Endometrium (tissue), 2 donors: ENCODE measurements around the gene MAPK10.
"Not testable (repeated sequence)": the region's sequence is repeated elsewhere in the genome, so short reads cannot be mapped to it uniquely, and the experiment has no call there.

Source experiments
- FAIRE-seq: peaks from 2 replicates; lab custom pipeline; 2012; peaks lifted over from hg19 to GRCh38; lab: Jason Lieb, UNC
- donor health status: control.
- donor health status: control.

MAPK10 gene

DNA sequence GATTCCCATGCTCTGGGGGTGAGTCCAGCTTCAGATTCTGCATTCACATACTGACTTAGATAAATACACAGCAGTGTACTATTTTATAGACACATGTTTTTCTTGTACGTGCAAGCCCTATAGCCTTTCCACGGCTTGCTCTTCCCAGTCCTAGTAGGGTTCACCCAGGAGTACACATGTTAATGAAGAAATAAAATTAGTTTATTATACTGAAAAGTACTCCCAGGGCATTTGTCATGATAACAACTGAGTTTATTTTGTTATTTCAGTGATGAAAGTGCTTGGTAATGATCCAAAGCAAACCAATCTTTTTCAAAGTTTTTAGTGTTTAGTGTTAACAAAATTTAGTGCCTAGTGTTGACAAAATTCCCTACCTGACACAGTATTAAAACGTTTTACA lies 21.3 kb downstream of the MAPK10 start:
- peak; percentile 93 for FAIRE-seq

DNA sequence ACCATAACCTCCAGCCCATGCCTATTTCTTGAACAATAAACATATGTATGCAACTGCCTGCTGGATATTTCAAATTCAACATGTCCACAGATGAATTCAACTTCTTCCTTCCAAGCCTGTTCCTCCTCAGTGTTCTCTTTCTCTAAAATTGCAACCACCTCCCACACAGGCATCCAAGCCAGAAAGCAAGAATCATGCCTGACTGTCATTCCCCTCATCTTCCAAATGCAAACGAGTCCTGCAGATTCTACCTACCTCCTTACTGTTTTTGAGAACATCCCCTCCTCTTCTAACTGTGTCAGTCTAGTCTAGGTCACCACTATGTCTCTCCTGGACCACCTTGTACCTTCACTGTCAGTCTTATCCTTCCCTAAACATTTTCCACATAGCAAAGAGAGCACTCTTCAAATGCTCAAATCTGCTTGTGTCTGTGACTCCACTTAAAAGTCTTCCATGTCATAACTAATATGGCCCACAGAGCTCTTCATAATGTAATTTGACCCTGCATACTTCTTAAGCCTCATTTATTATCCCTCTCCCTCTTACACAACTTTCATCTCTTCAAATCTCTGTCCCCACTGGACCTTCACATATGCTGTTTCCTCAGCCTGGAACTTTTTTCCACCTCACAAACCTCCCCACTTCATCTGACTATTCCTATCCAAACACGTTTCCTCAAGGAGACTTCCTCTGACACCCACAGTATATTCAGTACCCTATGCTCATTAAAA lies 25.7 kb downstream of the MAPK10 start:
- no peak for FAIRE-seq

DNA sequence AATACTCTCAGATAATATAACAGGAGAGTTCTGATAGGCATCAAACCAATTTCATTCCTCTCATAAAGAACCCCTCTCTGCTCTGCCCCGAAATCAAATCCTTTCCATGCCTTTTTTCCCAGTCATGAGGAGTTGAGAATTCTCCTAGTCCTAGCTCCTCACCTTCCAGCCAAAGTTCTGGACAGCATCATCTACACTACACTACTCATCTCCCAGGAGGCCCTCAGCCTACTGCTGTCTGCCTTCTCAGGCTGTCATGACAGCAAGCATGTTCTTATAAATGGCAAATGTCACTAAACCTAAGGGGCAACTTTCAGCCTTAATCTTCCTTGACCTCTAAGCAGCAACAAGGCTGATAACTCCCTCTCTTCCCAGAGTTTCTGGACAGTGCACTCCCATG lies 26.6 kb downstream of the MAPK10 start:
- no peak for FAIRE-seq

DNA sequence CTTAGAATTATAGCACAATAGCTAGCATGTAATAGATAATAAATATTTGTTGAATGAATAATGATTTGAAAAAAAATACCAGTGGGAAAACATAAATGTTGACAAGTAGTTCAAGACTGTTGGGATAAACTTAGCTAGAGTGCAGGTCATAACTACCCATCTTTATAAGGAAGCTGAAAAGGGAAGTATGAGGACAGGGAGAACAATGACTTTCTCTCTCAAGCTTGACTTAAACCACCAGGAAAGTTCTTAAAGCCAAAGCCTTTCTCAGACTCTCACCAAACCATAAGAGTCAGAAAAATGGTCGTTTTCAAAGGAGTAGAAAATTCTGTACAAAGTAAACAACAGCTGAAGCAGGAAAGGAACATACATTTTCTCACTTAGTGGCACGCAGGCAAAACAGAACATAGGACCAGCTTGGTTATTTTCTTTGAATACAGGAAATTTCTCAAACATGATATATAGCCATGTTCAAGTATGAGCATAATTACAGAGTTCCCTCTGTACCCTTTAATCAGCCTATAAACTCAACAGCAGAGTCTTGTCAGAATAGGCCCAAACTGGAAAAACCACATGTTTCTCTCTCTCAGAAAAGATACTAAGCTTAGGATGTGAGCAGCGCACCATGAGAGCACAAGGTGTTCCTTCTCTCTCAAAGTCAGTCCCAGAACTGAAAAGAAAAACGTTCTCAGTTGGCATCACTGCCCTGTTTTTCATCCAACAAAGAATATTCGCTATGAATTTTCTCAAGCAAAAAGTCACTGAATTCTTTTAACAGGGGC lies 28.7 kb downstream of the MAPK10 start:
- FAIRE-seq: no peak

DNA sequence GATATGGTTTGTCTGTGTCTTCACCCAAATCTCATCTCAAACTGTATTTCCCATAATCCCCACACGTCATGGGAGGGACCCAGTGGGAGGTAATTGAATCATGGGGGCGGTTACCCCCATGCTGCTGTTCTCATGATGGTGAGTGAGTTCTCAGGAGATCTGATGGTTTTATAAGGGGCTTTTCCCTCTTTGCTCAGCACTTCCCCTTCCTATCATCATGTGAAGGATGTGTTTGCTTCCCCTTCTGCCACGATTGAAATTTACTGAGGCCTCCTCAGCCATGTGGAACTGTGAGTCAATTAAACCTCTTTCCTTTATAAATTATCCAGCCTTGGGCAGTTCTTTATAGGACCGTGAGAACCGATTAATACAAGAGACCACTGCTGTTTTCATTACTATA lies 29.4 kb downstream of the MAPK10 start:
- not testable (repeated sequence) for FAIRE-seq

DNA sequence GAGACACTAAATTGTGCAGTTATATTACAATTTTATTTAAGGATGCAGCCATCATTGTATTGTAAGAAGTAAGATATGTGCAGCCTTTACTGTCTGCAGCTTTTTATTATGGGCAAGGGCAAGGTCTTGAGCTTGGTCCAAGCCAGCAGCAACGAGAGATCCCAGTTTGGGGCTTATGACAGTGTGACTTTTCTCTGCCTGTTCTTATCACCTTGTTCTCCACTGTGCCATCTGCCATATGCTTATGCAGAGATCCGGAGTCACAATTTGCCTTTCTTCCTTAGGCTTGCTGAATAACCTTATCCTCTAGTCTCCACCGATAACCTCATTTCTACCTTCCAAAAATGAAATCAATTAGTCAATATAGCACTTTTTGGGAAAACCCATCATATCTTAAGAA lies 30.4 kb downstream of the MAPK10 start:
- FAIRE-seq: no peak

DNA sequence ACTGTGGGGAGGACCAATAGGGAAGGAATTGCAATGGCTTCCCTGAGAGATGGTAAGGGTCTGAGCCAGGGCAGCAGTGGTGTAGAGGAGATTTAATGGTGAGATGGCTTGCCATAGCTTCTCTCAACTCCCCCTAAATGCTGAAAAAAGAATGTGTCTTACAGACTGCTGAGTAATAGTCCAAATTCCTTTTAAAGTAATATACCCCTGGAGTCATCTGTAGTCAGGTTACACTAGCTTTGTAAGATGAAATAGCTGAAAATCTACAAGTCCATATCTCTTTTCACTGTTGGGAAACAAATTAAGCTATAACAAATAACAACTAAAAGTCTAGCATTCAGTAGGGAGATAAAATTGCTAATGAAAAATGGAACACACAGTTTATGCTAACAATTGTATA lies 33.5 kb downstream of the MAPK10 start:
- FAIRE-seq: no peak

DNA sequence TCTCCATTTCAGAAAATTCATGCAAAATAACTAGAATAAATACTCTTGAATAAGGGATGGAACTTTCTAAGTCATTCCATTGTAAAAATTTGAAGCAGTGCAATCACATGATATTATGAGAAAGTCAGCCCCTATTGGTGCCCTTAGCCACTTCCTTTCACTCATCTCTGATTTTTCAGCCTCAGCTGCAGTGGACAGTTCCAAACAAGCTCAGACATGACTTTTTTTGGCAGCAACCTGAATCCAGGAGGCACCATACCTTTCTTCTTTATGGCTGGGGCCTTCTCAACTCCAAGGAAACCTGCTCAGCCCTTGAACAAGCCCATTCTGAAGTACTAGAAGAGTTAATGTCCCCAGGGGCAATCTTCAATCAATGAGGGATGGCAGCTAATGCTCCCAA lies 40.5 kb downstream of the MAPK10 start:
- FAIRE-seq: no peak

DNA sequence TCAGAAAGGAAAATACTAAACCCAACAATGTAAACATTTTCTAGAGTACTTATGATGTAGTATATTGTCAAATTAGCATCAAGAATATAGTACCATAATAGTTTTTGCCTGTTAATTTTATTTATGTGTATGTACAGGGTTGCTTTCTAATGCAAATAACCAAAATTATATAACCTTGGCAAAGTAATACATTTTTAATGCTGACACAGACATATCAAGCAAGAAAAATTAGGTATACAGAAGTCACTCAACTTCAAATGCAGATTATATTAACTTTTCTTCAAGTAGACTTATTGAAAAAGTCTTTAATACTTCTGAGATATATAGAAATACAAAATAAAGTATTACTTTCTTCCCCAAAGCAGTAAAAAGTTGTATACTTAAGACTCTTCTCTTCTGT lies 44.3 kb downstream of the MAPK10 start:
- FAIRE-seq: no peak

DNA sequence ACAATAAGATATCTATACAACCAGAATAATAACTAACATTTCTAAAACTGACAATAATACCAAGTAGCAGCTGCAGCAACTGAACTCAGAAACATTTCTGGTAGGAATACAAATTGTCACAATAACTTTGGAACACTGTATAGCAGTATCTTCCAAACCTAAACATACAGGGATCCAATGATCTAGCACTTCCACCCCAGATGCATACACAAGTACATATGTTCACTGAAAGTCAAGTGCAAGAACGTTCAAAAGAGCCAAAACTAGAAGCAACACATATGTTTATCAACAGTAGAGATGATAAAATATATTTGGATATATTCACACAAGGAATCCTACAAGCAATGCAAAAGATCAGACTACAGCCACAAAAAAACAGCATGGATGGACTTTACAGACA lies 46.2 kb downstream of the MAPK10 start:
- FAIRE-seq: no peak

DNA sequence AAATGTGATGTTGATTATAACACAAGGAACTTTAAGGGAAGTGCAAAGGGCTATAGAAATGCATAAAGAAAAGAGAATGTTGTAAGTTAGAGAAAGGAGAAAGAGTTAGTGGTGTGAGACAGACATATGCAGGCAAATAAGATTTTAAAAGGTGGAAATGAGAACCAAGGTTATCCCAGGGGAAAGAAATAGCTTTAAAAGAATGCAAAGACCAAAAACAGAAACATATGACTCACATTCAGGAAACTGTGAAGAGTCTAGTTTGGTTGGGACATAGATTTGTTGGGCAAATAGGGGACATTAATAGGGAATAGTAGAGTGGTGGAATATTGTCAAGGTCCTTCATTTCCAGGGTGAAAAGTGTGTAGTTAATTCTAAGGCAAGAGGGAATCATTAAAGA lies 52.4 kb downstream of the MAPK10 start:
- no peak for FAIRE-seq

DNA sequence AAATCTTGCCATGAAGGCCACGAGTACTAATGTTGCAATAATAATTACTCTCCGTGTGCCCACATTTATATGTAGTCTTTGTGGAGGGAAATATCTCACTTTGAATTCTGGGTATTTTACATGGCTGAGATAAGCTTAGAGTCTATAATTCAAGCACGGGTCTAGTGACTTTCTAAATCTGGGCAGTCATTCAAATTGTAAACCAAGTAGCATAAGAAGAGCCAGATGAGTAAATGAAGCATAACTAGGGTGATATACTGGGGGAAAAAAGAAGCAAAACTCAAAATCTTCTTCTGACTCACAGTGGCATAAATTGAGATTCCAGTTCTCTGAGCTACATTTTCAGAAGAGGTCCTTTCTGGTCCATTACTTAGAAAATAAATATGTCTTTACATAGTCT lies 53.0 kb downstream of the MAPK10 start:
- no peak for FAIRE-seq

DNA sequence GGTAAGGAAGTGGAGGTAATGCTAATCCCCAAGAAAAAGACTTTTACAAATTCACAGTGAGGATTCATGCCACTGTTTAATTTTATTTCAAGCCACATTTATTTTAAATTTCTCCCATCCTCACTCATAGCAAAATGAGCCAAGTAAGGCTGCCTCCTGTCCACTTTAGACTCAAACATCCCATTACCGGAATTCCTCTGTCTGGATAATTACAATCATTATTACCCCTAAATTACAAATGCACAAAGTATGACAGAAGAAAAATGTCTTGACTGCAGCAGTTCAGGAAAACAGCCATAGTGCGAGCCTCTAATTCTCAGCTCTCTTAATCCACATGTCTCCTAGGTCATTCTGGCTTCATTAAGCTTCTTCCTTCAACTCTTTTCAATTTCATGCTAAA lies 57.0 kb downstream of the MAPK10 start:
- no peak for FAIRE-seq

DNA sequence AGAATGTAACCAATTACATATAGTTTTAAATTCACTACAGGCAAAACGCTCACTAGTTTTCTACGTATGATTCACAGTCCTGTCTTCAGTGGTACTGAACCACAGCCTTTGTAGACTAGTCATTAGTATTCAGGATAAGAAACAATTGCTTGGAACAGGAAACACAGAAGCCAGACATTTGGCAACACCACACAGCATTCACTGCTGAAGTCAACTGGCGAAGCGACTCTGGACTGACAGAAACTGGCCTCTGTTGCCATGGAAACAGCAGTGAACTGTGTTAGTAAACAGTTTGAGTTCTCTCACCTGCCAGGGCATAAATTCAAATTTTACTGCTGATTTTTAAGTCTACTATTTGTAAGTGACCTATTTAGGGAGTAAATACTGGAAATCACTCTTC lies 57.6 kb downstream of the MAPK10 start:
- peak; percentile 68 for FAIRE-seq

DNA sequence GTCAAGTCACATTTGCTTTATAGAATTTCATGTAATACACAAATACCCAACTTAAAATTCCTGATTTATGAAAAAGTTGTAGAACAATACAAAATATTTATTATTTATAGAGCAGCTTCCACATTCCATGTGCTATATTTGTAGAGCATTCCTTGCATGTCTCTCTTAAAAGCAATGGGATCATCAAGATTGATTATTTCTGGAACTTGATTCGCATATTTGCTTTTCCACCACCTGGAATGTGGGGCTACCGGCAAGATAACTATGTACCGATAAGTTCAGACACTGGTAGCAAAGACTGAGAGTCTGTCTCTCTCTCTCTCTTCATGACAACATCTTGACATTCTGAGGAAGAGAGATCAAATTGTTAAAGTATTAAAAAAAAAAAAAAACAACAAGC lies 59.3 kb downstream of the MAPK10 start:
- no peak for FAIRE-seq

DNA sequence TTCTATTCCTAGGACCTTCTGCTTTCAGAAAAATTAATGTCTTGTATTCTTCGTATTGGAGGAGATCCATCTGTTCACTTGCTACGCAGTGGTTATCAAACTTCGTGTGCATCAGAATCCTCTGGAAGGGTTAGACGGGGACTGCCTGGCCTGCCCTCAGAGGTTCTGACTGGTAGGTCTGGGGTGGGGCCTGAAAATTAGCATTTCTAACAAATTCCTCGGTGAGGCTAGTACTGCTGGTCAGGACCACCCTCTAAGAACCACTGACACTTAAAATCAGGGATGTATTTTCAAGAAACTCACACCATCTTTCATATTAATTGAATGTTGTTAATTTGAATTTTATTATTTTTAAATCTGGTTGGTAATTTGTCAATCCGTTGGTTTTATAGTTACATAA lies 63.0 kb downstream of the MAPK10 start:
- FAIRE-seq: no peak

DNA sequence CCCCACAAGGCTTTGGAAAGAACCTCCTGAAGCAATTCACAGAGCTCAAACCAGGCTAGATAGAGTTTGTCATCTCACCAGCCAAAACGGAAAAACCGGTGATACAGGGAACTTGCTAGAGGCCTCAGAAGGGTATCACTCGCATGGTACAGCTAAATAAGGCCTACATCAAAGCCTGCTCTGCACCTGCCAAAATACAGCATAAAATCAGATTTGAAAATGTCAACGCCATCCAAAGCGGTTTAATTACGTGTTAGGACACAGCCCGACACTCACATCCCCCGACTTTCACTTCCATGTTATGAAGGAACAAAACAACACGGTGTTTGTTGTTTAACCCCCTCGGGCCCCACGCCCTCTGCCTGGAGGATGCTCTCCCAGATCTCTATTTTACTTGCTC lies 65.0 kb downstream of the MAPK10 start:
- no peak for FAIRE-seq

DNA sequence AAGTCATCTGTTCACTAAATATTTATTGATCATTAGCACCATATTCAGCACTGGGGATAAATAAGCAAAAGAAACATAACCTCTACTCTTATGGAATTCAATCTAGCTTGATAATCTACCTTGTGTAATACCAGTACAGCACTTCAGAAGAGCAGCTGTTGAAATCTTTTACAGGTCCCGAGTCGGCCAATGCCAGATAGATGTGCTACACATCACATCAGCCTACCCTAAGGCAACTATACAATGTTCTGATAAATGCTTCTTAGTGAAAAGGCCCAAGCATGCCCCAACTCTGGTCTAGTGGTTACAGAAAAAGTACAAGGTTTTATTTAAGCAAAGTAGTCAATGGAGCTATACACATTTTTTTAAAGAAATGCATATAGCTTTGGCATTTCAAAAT lies 68.7 kb downstream of the MAPK10 start:
- FAIRE-seq: no peak

DNA sequence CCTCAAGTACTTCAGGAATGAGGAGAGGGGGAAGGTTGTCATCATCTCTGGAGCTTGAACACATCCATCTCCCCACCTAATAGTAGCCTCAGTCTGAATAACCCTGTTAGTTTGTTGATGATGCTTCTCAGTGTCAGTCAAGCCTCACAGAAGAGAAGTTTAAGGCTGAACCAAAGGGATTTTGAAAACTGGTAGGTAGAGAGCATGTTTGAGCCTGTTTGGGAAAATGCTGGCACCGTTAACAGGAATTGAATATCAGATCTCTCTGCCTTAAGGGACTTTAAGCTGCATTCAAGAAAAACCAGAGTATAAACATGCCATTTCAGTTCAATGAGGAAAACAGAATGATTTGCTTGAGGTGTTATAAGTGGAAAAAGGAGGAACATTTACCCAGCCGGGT lies 73.1 kb downstream of the MAPK10 start:
- FAIRE-seq: no peak

DNA sequence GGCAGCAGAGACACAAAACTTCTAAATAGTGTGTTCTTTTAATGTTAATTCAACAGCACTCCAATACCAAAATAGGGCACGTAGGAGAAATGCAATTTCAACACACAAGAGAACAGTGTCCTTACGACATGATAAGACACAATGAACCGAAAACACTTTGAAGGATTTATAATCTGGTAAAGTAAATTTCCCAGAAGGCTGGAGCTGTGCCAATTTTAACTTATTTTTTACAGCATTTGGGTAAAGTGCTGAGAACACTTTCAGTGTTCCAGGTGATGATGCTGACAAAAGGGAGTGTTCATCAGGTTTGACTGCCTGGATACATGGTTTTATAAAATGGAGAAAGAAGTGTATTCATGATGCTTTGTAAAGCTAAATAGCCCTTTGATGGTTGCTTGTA lies 76.5 kb downstream of the MAPK10 start:
- FAIRE-seq: no peak

DNA sequence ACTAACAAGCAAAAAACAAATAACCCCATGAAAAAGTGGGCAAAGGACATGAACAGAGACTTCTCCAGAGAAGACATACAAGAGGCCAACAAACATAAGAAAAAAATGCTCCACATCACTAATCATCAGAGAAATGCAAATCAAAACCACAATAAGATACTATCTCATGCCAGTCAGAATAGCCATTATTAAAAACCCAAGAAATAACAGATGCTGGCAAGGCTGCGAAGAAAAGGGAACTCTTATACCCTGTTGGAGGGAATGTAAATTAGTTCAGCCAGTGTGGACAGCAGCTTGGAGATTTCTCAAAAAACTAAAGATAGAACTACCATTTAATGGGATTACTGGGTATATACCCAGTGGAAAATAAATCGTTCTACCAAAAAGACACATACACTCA lies 79.6 kb downstream of the MAPK10 start:
- FAIRE-seq: no peak

DNA sequence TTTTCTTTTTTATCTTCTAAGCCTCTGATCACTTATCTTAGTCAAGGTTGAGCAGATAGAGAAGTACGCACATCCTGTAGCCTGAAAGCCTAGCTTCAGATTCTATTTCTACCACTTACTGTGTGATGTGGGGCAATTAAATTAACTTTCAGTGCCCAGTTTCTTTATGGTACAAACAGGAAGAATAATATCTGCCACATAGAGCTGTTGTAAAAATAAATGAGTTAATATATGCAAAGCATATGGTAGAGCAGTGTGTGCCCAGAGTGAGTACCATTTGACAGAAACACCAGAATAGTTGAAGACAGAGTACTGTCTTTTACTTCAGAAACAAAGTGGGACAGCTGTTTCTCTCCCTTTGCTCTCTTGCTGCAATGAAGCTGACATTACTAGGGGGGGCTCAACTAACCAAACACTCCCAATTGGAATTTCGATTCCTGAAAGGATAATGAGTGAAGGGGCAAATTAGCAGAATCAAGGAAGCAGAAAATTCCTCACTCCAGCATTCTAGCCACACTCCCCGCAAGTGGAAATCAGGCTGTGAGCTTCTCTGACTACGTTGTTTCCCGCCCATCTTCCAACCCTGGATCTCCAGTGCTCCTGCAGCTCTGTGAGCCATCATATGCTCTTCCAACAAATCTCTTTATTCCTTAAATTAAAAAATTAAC lies 80.4 kb downstream of the MAPK10 start:
- no peak for FAIRE-seq

DNA sequence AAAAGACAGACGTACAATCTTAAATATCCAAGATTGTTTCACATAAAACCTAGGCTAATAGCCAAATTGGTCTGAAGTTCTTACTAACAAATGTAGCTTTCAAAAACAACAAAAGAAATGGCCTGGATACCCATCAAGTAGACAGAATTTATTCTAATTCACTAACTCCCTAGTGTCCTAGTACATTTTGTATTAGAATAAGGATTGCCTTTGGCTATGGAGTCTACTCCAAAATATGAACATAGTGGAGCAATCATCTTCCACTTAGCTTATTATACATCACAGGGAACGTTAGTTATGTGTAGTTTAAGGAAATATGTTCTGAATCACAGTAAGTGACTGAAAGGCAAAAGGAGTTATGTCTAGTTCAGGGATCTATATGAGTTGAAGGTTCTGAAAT lies 81.7 kb downstream of the MAPK10 start:
- no peak for FAIRE-seq
